ES-I3 (cell line): ENCODE measurements around the gene EEF1A2.
A peak's percentile ranks its signal among the peaks of the same experiment; 100 is the strongest.
"Not testable (repeated sequence)": the region's sequence is repeated elsewhere in the genome, so short reads cannot be mapped to it uniquely, and the experiment has no call there.

ENCODE experiments used
- H3K36me3 ChIP-seq: 2 replicates; pipeline ENCODE4 v1.6.1; 2013; ENCODE audit warnings: mild to moderate bottlenecking, low read length, control low read depth, moderate library complexity; ENCODE audit not compliant: insufficient read depth
- H3K4me1 ChIP-seq: 2 replicates; pipeline ENCODE4 v1.6.1; 2013; ENCODE audit warnings: mild to moderate bottlenecking, control low read depth, low read length; ENCODE audit not compliant: insufficient read depth
- H3K9ac ChIP-seq: 2 replicates; pipeline ENCODE4 v1.6.1; 2013; ENCODE audit warnings: low read depth, mild to moderate bottlenecking, low read length, moderate library complexity
- H3K9me3 ChIP-seq: 2 replicates; pipeline ENCODE4 v1.6.1; 2013; ENCODE audit warnings: mild to moderate bottlenecking, low read length, moderate library complexity; ENCODE audit not compliant: control insufficient read depth, insufficient read depth

EEF1A2 gene

GRCh38 chr20:63519668-63520503 is 21.0 kb upstream of the EEF1A2 start:
- Histone ChIP-seq H3K4me1 (no peaks in the 10 kb centered on the region; the same call in 1 of the 2 replicates), H3K9me3 (no peaks in the 10 kb centered on the region), H3K36me3 (peaks cover 7% of the 10 kb centered on the region), H3K9ac (peak overlapping the region; percentile 86)

DNA sequence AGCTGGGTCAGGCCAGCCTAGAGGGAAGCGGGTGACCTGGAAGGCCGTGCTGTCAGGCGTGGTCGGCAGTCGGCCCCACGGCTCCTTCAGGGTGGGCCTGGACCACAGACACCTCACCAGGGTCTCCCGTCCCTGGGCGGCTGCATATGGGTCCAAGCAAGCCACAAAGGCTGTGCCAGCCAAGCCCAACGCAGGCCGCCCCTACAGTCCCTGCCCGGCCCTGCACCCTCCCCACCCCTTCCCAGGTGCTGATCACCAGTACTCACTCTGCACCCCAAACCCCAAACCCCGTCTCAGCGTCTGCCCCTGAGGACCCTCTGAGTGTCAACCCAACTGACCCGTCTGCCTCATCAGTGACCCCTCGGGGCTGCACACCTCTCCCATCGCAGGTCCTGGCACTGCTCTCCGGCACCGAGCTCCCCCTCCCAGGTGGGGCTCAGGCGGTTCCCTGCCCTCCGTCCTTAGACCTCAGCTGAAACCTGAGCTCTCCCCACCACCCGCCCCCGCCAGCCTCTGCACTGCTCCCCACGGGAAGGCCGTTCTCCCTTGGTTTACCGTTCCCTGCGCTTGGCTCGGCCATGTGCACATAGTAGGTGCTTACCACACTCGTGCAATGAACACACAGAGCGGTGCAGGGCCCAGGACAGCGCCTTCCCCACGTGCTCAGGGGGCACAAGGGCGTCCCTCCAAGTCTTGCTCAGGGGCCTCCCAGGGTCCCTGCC is 20.2 kb upstream of the EEF1A2 start:
- Histone ChIP-seq H3K4me1 (no peaks in the 10 kb centered on the region; the same call in 1 of the 2 replicates), H3K9ac (peak overlapping the region; percentile 86; the same call in 1 of the 2 replicates)

GRCh38 chr20:63518351-63518861 is 19.5 kb upstream of the EEF1A2 start:
- H3K36me3 ChIP-seq, result peaks cover 7% of the 10 kb centered on the region
- no peaks in the 10 kb centered on the region; the same call in 1 of the 2 replicates for H3K4me1 ChIP-seq
- no peak overlapping the region; the same call in 1 of the 2 replicates for H3K9ac ChIP-seq
- H3K9me3 ChIP-seq, result no peaks in the 10 kb centered on the region

More for the DNA sequence above, 20.2 kb upstream of the EEF1A2 start:
- H3K36me3 ChIP-seq, result peaks cover 7% of the 10 kb centered on the region
- no peaks in the 10 kb centered on the region for H3K9me3 ChIP-seq

DNA sequence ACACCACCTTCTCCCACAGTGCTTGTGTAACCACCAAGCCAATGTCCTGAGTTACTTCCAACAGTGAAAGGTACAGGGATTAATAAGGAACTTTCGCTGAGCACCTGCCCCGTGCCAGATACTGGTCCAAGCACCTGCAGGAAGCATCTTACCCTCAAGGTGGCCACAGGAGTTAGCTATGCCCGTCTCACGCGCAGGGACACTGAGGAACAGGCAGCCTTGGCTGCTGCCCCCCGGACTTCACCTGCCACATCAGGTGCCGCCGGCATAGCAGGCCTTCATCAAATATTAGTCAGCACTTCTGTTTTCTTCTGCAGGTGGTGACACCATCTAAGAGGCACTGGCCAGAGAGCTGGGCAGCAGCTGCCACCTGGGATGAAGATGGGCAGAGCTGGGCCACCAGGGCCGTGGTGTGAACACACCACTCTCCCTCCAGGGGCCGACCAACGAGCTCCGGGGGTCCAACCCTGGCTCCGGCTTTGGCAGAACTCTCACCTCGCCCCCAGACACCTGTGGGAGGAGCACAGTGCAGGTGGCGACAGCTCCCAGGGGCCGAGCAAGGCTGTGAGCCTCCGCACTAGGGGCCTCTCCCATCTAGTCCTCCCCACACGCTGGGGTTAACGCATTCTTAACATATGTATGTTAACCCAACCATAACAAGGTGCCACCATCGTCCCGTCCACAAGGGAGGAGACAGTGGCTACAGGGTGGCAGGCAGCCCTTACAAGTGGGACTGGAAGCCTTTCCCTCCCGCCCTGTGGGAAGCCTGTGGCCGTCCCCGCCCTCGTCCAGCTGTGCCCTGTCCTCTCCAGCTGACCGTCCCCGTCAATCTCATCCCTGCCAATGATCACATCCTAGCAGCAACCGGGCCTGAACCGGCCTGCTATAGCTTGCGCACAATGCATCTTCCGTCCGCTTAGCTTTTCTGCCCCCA is 18.8 kb upstream of the EEF1A2 start:
- Histone ChIP-seq H3K36me3 (peaks cover 3% of the 10 kb centered on the region; the same call in 1 of the 2 replicates), H3K9me3 (no peaks in the 10 kb centered on the region), H3K9ac (no peak overlapping the region), H3K4me1 (no peaks in the 10 kb centered on the region; the same call in 1 of the 2 replicates)

GRCh38 chr20:63514520-63514919 is 15.6 kb upstream of the EEF1A2 start:
- not testable (repeated sequence) for H3K9ac ChIP-seq, H3K4me1 ChIP-seq, H3K36me3 ChIP-seq, H3K9me3 ChIP-seq

DNA sequence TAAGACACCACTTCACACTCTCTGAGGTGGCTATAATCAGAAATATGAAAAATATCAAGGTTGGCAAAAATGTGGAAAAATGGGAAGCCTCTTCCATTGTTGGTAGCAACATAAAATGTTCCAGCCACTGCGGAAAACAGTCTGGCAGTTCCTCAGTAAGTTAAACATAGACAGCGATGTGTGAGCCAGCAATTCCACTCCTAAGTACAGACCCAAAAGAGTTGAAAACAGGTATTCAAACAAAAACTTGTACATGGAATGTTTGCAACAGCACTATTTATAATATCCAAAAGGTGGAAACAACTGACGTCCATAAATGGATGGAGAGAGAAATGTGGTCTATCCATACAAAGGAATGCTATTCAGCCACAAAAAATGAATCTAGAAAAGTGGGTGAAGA is 14.3 kb upstream of the EEF1A2 start:
- Histone ChIP-seq H3K9ac (no peak overlapping the region), H3K4me1 (no peaks in the 10 kb centered on the region; the same call in 1 of the 2 replicates), H3K9me3 (no peaks in the 10 kb centered on the region; the same call in 1 of the 2 replicates), H3K36me3 (no peaks in the 10 kb centered on the region)

DNA sequence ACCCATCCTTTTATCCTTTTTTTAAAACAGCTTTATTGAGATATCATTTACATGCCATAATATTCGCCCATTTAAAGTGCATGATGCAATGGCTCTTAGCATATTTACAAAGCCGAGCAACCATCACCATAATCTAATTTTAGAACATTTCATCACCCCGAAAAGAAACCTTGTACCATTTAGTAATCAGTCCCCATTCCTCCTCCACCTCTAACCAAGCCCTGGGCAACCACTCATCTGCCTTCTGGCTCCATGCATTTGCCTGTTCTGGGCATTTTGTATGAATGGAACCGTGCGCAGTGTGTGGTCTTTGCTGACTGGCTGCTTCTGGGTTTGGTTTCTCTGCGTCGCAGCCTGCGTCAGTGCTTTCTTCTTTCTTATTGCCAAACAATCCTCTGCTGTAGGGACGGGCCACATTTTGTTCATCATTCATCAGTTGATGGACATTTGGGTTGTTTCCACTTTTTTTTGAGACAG is 10.2 kb upstream of the EEF1A2 start:
- H3K9ac ChIP-seq, result no peak overlapping the region
- H3K9me3 ChIP-seq, result no peaks in the 10 kb centered on the region; the same call in 1 of the 2 replicates
- no peaks in the 10 kb centered on the region for H3K4me1 ChIP-seq
- H3K36me3 ChIP-seq, result no peaks in the 10 kb centered on the region

DNA sequence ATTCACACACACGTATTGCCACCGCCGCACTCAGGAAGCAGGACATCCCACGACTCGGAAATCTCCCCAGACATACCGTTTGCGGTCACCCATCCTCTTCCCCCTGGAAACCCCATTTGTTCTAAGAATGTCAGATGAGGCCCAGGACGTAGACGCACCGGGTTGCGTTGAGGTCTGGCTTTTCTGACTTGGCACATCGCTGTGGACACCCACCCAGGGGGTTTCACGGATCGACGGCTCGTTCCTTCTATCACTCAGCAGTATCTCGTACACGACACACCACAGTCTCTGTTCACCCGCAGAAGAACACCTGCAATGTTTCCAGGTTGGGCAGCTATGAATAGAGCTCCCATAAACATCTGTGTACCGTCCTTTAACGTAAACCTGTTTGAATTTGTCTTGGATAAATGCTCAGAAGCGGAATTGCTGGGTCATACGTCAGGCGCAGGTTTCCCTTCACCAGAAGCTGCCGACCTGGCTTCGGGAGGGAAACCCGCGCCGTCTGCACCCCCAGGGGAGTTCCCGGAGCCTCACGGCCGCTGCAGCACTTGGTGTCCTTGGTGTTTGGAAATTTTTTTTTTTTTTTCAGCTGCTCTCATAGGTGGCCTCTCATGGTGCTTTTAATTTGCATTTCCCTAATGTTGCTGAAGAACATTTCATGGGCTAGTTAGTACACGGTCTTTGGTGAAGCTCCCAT is 9.3 kb upstream of the EEF1A2 start:
- Histone ChIP-seq H3K36me3 (no peaks in the 10 kb centered on the region), H3K9ac (no peak overlapping the region), H3K4me1 (no peaks in the 10 kb centered on the region), H3K9me3 (no peaks in the 10 kb centered on the region; the same call in 1 of the 2 replicates)

DNA sequence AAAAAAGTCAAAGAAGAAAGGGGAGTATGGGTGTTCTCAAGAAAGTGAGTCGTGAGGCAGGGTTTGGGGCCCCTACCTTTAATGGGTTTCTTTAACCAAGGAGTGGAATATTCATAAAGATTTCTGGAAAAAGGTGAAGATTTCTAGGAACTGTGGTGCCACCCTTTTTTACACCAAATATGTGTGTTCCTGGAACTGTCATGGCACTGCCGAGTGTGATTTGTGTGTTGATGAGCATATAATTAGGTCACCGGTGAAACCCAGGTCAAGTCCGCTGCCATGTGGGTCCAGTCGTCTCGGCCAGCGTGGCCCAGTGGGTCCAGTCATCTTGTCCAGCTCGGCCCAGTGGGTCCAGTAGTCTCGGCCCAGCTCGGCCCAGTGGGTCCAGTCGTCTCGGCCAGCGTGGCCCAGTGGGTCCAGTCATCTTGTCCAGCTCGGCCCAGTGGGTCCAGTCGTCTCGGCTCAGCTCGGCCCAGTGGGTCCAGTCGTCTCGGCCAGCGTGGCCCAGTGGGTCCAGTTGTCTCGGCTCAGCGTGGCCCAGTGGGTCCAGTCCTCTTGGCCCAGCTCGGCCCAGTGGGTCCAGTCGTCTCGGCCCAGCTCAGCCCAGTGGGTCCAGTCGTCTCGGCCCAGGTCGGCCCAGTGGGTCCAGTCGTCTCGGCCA is 8.3 kb upstream of the EEF1A2 start:
- H3K36me3 ChIP-seq, result no peaks in the 10 kb centered on the region
- H3K4me1 ChIP-seq, result no peaks in the 10 kb centered on the region
- H3K9ac ChIP-seq, result no peak overlapping the region
- no peaks in the 10 kb centered on the region; the same call in 1 of the 2 replicates for H3K9me3 ChIP-seq

DNA sequence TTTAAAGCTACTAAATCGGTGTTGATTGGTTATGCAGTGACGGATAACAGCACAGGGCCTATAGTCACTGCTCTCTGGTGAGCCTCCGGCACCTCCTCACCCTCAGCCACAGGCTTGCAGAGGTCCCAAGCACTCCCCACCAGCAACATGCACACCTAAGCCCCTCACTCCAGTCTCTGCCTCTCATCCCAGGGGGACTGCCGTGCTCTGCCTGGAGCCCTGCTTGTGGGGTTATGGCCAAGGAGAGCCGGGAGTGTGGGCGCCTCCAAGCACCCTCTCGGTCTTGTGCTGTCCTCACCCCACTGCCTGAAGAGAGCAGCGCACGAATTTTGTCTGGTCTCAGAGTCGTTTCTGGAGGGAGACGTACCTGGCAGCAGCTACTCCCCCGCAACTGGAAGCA is 6.8 kb upstream of the EEF1A2 start:
- Histone ChIP-seq H3K4me1 (no peaks in the 10 kb centered on the region), H3K36me3 (no peaks in the 10 kb centered on the region), H3K9ac (no peak overlapping the region), H3K9me3 (no peaks in the 10 kb centered on the region; the same call in 1 of the 2 replicates)

DNA sequence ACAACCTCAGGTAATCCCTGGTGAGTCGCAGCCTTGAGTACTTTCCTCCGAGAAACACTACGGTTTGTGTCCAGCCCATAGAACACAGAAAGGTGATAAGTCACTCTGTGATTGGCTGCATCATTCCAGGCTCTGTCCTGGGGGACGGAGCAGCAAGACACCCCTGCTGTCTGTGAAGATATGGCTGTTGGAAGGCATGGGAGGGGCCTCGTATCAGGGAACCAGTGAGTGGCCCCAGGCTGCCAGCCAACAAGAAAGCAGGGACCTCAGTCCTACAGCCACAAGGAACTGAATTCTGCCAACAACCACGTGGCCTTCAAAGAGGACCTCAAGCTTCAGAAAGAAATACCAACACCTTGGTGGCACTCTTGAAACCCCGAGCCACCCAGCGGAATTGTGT is 6.4 kb upstream of the EEF1A2 start:
- Histone ChIP-seq H3K4me1 (no peaks in the 10 kb centered on the region), H3K9me3 (no peaks in the 10 kb centered on the region; the same call in 1 of the 2 replicates), H3K36me3 (no peaks in the 10 kb centered on the region), H3K9ac (no peak overlapping the region)

GRCh38 chr20:63504642-63505041 is 5.8 kb upstream of the EEF1A2 start:
- no peaks in the 10 kb centered on the region for H3K4me1 ChIP-seq

DNA sequence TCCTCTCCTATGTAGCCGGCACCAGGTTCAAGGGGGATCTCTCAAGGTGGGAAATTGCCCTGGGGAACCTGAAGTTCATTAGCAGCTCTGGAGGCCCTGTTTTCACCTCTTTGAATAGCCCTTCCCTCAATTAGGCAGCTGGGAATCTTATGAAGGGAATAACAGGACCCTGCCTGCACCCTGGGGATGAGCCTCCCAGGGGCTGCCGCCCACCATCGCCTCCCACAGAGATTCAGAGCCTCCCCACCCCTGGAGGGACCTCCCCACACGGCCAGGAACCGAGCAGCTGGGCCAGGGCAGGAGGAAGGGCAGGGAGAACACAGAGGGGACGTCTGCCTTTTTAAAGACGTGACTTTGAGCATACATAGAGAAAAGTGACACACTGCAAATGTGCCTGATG is 4.6 kb upstream of the EEF1A2 start:
- H3K36me3 ChIP-seq, result no peaks in the 10 kb centered on the region
- H3K9ac ChIP-seq, result no peak overlapping the region
- H3K9me3 ChIP-seq, result no peaks in the 10 kb centered on the region; the same call in 1 of the 2 replicates
- H3K4me1 ChIP-seq, result no peaks in the 10 kb centered on the region

More at GRCh38 chr20:63504642-63505041, 5.8 kb upstream of the EEF1A2 start:
- H3K9ac ChIP-seq, result no peak overlapping the region
- H3K36me3 ChIP-seq, result no peaks in the 10 kb centered on the region
- no peaks in the 10 kb centered on the region; the same call in 1 of the 2 replicates for H3K9me3 ChIP-seq
